ENCODE measurements around the gene STPG2. TPM values are rescaled to one million over a fixed set of nuclear protein-coding genes. Genes with fewer than 3 reads are reported as not detected.

STPG2 gene
- total RNA-seq, 1 experiment from 2014 or later = 0.61 TPM

- Mint-ChIP-seq H3K27ac (ENCODE audit: low read depth, unreplicated experiment) (no peak overlapping the region), H3K27me3 (ENCODE audit: insufficient read depth, unreplicated experiment) (no peaks in the 10 kb centered on the region), H3K36me3 (ENCODE audit: insufficient read depth, unreplicated experiment) (no peaks in the 10 kb centered on the region), H3K4me1 (ENCODE audit: insufficient read depth, unreplicated experiment) (no peaks in the 10 kb centered on the region), H3K9me3 (ENCODE audit: unreplicated experiment) (no peaks in the 10 kb centered on the region), H3K4me3 (ENCODE audit: unreplicated experiment) (no peak overlapping the region)
- BruUV-seq (replicated peaks) = no TSS peak
- ChIA-PET POLR2A (no interaction called here), CTCF (no interaction called here)
- no peak for DNase-seq (ENCODE audit: unreplicated experiment)
- TF ChIP-seq CTCF (IDR thresholded peaks at IDR 0.05; ENCODE audit: unreplicated experiment) = no peak
- intact Hi-C loops (cut with micrococcal nuclease) = no loop called here
Observed at GRCh38 chr4:97517939-97518338, 625.3 kb downstream of the STPG2 start.

GRCh38 chr4:97513917-97514316 lies 629.4 kb downstream of the STPG2 start:
- ChIA-PET POLR2A (interaction anchor here (0.9 kb wide), 1 partner anchor 11 kb away, joined by 3 read pairs; no protein-coding TSS in a partner anchor), CTCF (no interaction called here)
- H3K36me3 Mint-ChIP-seq (ENCODE audit: insufficient read depth, unreplicated experiment) = no peaks in the 10 kb centered on the region
- intact Hi-C loops (cut with micrococcal nuclease) = no loop called here
- no peak for DNase-seq (ENCODE audit: unreplicated experiment)
- no peaks in the 10 kb centered on the region for H3K27me3 Mint-ChIP-seq (ENCODE audit: insufficient read depth, unreplicated experiment)
- no peak overlapping the region for H3K4me3 Mint-ChIP-seq (ENCODE audit: unreplicated experiment)
- no peaks in the 10 kb centered on the region for H3K9me3 Mint-ChIP-seq (ENCODE audit: unreplicated experiment)
- no TSS peak for BruUV-seq (replicated peaks)
- H3K4me1 Mint-ChIP-seq (ENCODE audit: insufficient read depth, unreplicated experiment) = no peaks in the 10 kb centered on the region
- no peak for TF ChIP-seq CTCF (IDR thresholded peaks at IDR 0.05; ENCODE audit: unreplicated experiment)
- no peak overlapping the region for H3K27ac Mint-ChIP-seq (ENCODE audit: low read depth, unreplicated experiment)

Other genes starting within 250 kb of the STPG2 start
- gene RAP1GDS1, start 117.9 kb upstream of the STPG2 start, total RNA-seq (2022) = 61.3 and 68.9 TPM in 2 replicates